ENCODE measurements around the gene C19orf73. TPM values are rescaled to one million over a fixed set of nuclear protein-coding genes. Genes with fewer than 3 reads are reported as not detected.

C19orf73 gene
- total and polyA plus RNA-seq, 9 of the 15 experiments (the other 6 are each of a cell fraction or from before 2014, with no cell fraction given), result 0.08 to 7.4 (median 1.4) TPM

GRCh38 chr19:49114630-49115363 lies 4.1 kb downstream of the C19orf73 start (continued):
- TF ChIP-seq HES1 (IDR thresholded peaks at IDR 0.05; ENCODE audit: low read depth) (no peak), ZFPM2 (CRISPR knock-in tag; IDR thresholded peaks at IDR 0.05) (no peak), ZNF134 (CRISPR knock-in tag; conservative IDR thresholded peaks at IDR 0.05) (no peak), NR4A1 (CRISPR knock-in tag; IDR thresholded peaks at IDR 0.05) (no peak), NR4A1 (tag; IDR thresholded peaks at IDR 0.05) (no peak), CTCF (IDR thresholded peaks at IDR 0.05 in 2 of 3, conservative IDR thresholded peaks at IDR 0.05 in 1 of 3; ENCODE audit: insufficient read depth in 2 of 3, low read depth in 1 of 3, low read length in 3 of 3) (0 out of 6 replicates have a peak, but pooled peaks of 1 of the 3 experiments have one; percentile 7), CREB1 (IDR thresholded peaks at IDR 0.05) (no peak), CREB1 (CRISPR knock-in tag; IDR thresholded peaks at IDR 0.05) (0 out of 2 replicates have a peak, but pooled peaks have one; percentile 15), HDAC3 (IDR thresholded peaks at IDR 0.05; ENCODE audit: borderline replicate concordance, partially characterized antibody) (no peak), BMI1 (IDR thresholded peaks at IDR 0.05; ENCODE audit: low read length) (no peak), CXXC5 (CRISPR knock-in tag; IDR thresholded peaks at IDR 0.05) (peak; percentile 44; the same call in 1 of the 2 replicates), YY1 (IDR thresholded peaks at IDR 0.05; ENCODE audit: borderline replicate concordance in 1 of 3, control insufficient read depth in 1 of 3, extremely low read depth in 1 of 3, insufficient read depth in 3 of 3, insufficient read length in 1 of 3, insufficient replicate concordance in 2 of 3, low read depth in 1 of 3, low read length in 2 of 3) (peak in 1 of 3 experiments; percentile 26)
- TF ChIP-seq, protein P1, sequence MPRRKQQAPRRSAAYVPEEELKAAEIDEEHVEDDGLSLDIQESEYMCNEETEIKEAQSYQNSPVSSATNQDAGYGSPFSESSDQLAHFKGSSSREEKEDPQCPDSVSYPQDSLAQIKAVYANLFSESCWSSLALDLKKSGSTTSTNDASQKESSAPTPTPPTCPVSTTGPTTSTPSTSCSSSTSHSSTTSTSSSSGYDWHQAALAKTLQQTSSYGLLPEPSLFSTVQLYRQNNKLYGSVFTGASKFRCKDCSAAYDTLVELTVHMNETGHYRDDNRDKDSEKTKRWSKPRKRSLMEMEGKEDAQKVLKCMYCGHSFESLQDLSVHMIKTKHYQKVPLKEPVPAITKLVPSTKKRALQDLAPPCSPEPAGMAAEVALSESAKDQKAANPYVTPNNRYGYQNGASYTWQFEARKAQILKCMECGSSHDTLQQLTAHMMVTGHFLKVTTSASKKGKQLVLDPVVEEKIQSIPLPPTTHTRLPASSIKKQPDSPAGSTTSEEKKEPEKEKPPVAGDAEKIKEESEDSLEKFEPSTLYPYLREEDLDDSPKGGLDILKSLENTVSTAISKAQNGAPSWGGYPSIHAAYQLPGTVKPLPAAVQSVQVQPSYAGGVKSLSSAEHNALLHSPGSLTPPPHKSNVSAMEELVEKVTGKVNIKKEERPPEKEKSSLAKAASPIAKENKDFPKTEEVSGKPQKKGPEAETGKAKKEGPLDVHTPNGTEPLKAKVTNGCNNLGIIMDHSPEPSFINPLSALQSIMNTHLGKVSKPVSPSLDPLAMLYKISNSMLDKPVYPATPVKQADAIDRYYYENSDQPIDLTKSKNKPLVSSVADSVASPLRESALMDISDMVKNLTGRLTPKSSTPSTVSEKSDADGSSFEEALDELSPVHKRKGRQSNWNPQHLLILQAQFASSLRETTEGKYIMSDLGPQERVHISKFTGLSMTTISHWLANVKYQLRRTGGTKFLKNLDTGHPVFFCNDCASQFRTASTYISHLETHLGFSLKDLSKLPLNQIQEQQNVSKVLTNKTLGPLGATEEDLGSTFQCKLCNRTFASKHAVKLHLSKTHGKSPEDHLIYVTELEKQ (CRISPR knock-in tag; IDR thresholded peaks at IDR 0.05), result no peak
- TF ChIP-seq, protein P2, sequence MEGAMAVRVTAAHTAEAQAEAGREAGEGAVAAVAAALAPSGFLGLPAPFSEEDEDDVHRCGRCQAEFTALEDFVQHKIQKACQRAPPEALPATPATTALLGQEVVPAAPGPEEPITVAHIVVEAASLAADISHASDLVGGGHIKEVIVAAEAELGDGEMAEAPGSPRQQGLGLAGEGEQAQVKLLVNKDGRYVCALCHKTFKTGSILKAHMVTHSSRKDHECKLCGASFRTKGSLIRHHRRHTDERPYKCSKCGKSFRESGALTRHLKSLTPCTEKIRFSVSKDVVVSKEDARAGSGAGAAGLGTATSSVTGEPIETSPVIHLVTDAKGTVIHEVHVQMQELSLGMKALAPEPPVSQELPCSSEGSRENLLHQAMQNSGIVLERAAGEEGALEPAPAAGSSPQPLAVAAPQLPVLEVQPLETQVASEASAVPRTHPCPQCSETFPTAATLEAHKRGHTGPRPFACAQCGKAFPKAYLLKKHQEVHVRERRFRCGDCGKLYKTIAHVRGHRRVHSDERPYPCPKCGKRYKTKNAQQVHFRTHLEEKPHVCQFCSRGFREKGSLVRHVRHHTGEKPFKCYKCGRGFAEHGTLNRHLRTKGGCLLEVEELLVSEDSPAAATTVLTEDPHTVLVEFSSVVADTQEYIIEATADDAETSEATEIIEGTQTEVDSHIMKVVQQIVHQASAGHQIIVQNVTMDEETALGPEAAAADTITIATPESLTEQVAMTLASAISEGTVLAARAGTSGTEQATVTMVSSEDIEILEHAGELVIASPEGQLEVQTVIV (CRISPR knock-in tag; IDR thresholded peaks at IDR 0.05; ENCODE audit: borderline replicate concordance), result no peak

Measured in K562 (cell line).